ENCODE data around the gene MGP.

The MGP gene

DNA sequence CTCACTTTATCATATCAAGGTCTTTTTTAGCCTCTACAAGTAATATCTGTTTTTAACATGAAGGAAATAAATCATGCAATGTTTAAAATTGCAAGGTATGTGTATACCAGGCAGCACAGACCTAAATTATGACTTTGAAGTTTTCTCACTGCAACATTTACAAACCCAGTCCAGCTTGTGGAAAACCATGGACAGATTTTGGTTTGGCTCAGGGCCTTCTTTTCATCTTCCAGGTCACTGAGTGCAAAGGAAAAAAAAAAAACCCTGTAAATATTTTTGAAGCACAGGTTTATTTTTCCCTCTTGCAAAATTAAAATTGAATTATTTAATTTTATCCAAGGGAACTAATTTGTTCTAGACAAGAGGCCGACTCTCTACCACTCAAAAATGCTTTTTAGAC, 13.8 kb downstream of the MGP start:
- peaks cover 3% of the 10 kb centered on the region for H3K27me3 Mint-ChIP-seq (ENCODE audit: low read depth, poor library complexity)
- TF ChIP-seq, protein P1, sequence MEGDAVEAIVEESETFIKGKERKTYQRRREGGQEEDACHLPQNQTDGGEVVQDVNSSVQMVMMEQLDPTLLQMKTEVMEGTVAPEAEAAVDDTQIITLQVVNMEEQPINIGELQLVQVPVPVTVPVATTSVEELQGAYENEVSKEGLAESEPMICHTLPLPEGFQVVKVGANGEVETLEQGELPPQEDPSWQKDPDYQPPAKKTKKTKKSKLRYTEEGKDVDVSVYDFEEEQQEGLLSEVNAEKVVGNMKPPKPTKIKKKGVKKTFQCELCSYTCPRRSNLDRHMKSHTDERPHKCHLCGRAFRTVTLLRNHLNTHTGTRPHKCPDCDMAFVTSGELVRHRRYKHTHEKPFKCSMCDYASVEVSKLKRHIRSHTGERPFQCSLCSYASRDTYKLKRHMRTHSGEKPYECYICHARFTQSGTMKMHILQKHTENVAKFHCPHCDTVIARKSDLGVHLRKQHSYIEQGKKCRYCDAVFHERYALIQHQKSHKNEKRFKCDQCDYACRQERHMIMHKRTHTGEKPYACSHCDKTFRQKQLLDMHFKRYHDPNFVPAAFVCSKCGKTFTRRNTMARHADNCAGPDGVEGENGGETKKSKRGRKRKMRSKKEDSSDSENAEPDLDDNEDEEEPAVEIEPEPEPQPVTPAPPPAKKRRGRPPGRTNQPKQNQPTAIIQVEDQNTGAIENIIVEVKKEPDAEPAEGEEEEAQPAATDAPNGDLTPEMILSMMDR (IDR thresholded peaks at IDR 0.05) = no peak

DNA sequence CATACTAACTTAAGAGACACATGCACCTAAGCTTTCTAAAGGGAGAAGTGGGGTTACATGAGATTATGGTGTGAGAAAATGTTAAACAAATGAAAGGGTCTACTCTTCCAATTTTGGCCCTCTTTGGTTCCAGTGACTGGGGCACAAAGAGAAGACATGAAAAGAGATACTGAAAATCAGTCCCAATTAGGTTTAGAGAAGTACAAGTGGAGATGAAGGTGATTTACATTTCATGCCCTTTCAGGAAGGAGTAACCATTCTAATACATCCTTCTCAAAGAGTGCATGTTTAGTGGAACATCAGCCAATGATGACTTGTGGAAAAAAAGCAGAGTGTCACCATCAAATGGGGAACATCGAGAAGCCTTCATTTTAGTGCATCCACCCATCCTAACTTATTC, 14.4 kb downstream of the MGP start:
- TF ChIP-seq, protein P1 (IDR thresholded peaks at IDR 0.05) = no peak
- Mint-ChIP-seq H3K9me3 (peaks cover 21% of the 10 kb centered on the region), H3K4me3 (no peak overlapping the region), H3K4me1 (no peaks in the 10 kb centered on the region), H3K36me3 (ENCODE audit: low read depth) (peaks cover 11% of the 10 kb centered on the region), H3K27me3 (ENCODE audit: low read depth, poor library complexity) (peaks cover 3% of the 10 kb centered on the region), H3K27ac (no peak overlapping the region)
- no peak for DNase-seq

More for the DNA sequence above, 13.8 kb downstream of the MGP start:
- DNase-seq = no peak
- Mint-ChIP-seq H3K9me3 (peaks cover 15% of the 10 kb centered on the region), H3K36me3 (ENCODE audit: low read depth) (peaks cover 11% of the 10 kb centered on the region), H3K4me3 (no peak overlapping the region), H3K4me1 (no peaks in the 10 kb centered on the region), H3K27ac (no peak overlapping the region)

DNA sequence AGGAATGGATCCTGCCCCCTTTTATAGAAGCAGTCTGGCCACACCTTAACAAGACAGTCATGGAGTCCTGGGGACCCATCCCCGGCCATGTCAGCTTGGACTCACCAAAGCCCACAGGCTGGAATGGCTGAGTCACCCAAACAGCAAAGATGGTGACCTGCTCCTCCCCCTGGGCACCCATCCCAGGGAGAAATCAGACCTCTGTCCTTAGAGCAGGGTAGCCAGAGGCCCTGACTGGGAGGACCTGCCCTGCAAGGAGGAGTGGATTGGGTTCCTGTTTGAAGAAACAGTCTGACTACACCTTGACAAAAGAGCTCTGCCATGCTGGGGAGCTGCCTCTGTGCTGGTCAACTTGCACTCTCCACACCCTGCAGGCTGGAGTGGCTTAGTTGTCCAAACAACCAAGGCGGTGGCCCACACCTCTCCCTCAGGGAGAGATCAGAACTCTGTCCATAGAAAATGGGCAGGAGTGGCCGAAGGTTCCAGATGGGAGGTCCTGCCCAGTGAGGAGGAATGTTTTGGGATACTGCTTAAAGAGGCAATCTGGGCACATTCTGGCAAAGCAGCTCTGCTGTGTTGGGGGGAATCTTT, 16.6 kb downstream of the MGP start:
- H3K27me3 Mint-ChIP-seq (ENCODE audit: low read depth, poor library complexity) = peaks cover 3% of the 10 kb centered on the region
- peaks cover 36% of the 10 kb centered on the region for H3K9me3 Mint-ChIP-seq
- peaks cover 11% of the 10 kb centered on the region for H3K36me3 Mint-ChIP-seq (ENCODE audit: low read depth)
- H3K27ac Mint-ChIP-seq = no peak overlapping the region
- TF ChIP-seq, protein P1 (IDR thresholded peaks at IDR 0.05) = no peak
- DNase-seq = no peak
- H3K4me1 Mint-ChIP-seq = no peaks in the 10 kb centered on the region
- no peak overlapping the region for H3K4me3 Mint-ChIP-seq

DNA sequence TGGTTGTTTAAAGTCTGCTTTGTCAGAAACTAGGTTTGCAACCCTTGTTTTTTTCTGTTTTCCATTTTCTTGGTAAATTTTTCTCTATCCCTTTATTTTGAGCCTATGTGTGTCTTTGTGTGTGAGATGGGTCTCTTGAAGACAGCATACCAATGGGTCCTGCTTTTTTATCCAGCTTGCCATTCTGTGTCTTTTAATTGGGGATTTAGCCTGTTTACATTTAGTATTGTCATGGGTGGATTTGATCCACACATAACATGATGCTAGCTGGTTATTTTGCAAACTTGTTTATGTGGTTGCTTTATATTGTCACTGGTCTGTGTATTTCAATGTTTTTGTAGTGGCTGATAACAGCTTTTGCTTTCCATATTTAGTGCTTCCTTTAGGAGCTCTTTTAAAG, 25.2 kb downstream of the MGP start:
- TF ChIP-seq, protein P1 (IDR thresholded peaks at IDR 0.05) = no peak
- H3K27me3 Mint-ChIP-seq (ENCODE audit: low read depth, poor library complexity) = peaks cover 7% of the 10 kb centered on the region
- no peak overlapping the region for H3K27ac Mint-ChIP-seq
- H3K4me3 Mint-ChIP-seq = no peak overlapping the region
- DNase-seq = no peak
- H3K9me3 Mint-ChIP-seq = peaks cover 89% of the 10 kb centered on the region
- H3K36me3 Mint-ChIP-seq (ENCODE audit: low read depth) = peaks cover 26% of the 10 kb centered on the region
- H3K4me1 Mint-ChIP-seq = no peaks in the 10 kb centered on the region

DNA sequence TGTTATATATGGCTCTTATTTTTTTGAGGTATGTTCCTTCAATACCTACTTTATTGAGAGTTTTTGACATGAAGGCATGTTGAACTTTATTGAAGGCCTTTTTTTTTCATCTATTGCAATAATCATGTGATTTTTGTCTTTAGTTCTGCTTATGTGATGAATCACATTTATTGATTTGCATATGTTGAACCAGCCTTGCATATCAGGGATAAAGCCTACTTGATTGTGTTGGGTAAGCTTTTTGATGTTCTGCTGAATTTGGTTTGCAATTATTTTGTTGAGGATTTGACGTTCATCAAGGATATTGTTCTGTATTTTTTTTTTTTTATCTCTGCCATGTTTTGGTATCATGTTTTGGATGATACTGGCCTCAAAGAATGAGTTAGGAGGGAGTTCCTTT, 27.1 kb downstream of the MGP start:
- TF ChIP-seq, protein P1 (IDR thresholded peaks at IDR 0.05) = no peak
- peaks cover 77% of the 10 kb centered on the region for H3K9me3 Mint-ChIP-seq
- no peak overlapping the region for H3K27ac Mint-ChIP-seq
- peaks cover 17% of the 10 kb centered on the region for H3K4me1 Mint-ChIP-seq
- no peak for DNase-seq
- peaks cover 7% of the 10 kb centered on the region for H3K27me3 Mint-ChIP-seq (ENCODE audit: low read depth, poor library complexity)
- no peak overlapping the region for H3K4me3 Mint-ChIP-seq
- H3K36me3 Mint-ChIP-seq (ENCODE audit: low read depth) = peaks cover 26% of the 10 kb centered on the region

DNA sequence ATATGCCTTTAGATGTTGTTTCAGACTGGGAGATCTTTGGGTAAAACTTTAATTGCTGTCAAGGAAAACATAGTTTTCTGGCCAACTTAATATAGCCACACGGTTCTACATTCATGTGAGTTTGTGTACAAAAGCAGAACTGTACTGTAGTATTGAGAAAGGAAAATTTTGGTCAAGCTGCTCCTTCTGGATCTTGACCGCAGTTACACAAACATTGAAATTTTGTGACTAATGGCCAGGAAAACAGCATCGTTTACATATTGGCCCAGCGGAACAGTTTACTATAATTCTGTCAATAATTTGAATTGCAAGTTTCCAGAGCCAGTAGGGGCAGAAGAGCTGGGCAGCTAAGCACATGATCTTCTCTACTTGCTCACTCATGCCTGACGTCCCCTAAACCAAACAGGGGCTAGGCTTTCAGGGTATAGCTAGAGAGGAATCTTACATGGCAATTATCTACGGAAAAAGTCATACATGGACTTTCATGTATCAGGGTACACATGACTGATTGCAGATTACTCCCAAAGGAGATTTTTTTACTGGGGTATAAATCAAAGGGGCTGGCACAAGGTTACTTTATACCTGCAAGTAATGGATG, 31.0 kb downstream of the MGP start:
- Mint-ChIP-seq H3K4me3 (peak overlapping the region; percentile 11), H3K36me3 (ENCODE audit: low read depth) (peaks cover 13% of the 10 kb centered on the region), H3K9me3 (peaks cover 40% of the 10 kb centered on the region), H3K27ac (peak overlapping the region; percentile 73), H3K4me1 (peaks cover 40% of the 10 kb centered on the region), H3K27me3 (ENCODE audit: low read depth, poor library complexity) (peaks cover 5% of the 10 kb centered on the region)
- peak; percentile 19 for DNase-seq
- TF ChIP-seq, protein P1 (IDR thresholded peaks at IDR 0.05) = no peak

Measured in nephron progenitor cell (in vitro differentiated cells).